SU-DHL-6 (cell line): ENCODE data around the gene RGS7.
"Not testable (repeated sequence)": the region's sequence is repeated elsewhere in the genome, so short reads cannot be mapped to it uniquely, and the experiment has no call there.

Experiments
- H2AFZ ChIP-seq: fragments of 200-600 bp; sonication (generic); 2 replicates; pipeline ENCODE4 v1.6.1; 2014; ENCODE audit warnings: low read depth, mild to moderate bottlenecking, moderate library complexity, mixed read lengths, antibody characterized with exemption, low read length; ENCODE audit not compliant: severe bottlenecking
- H3F3A ChIP-seq: fragments of 200-600 bp; shearing (Covaris generic); 2 replicates; pipeline ENCODE4 v1.6.0; 2016; ENCODE audit warnings: antibody characterized with exemption, mild to moderate bottlenecking; ENCODE audit not compliant: insufficient read depth
- H3K27ac ChIP-seq: fragments of 200-600 bp; sonication (generic); 2 replicates; pipeline ENCODE4 v1.5.1; 2016; ENCODE audit warnings: low read depth, mild to moderate bottlenecking, low read length, moderate library complexity, mixed read lengths
- H3K27me3 ChIP-seq: fragments of 200-600 bp; sonication (generic), shearing (Covaris generic); 2 replicates; pipeline ENCODE4 v1.6.0; 2014; ENCODE audit warnings: mild to moderate bottlenecking, low read length
- H3K36me3 ChIP-seq: fragments of 200-600 bp; sonication (generic); 2 replicates; pipeline ENCODE4 v1.6.1; 2014; ENCODE audit warnings: mild to moderate bottlenecking, low read length, mixed read lengths
- H3K4me2 ChIP-seq: fragments of 300-600, 200-600 bp; shearing (Covaris generic), sonication (generic); 2 replicates; pipeline ENCODE4 v1.6.0; 2014; ENCODE audit warnings: low read length, low read depth, mild to moderate bottlenecking; ENCODE audit not compliant: poor library complexity, severe bottlenecking
- H3K4me3 ChIP-seq: fragments of 200-600 bp; sonication (generic); 2 replicates; pipeline ENCODE4 v1.5.1; 2014; ENCODE audit warnings: antibody characterized with exemption, low read length, mild to moderate bottlenecking, mixed read lengths; ENCODE audit not compliant: insufficient read depth, poor library complexity, severe bottlenecking
- H3K79me2 ChIP-seq: fragments of 200-600 bp; sonication (generic); 2 replicates; pipeline ENCODE4 v1.6.1; 2014; ENCODE audit warnings: mild to moderate bottlenecking, low read length, moderate library complexity; ENCODE audit not compliant: insufficient read depth
- H3K9ac ChIP-seq: fragments of 200-600 bp; sonication (generic); 2 replicates; pipeline ENCODE4 v1.7.0; 2014; ENCODE audit warnings: mild to moderate bottlenecking, low read length
- H3K9me2 ChIP-seq: fragments of 200-600 bp; sonication (generic); replicated peaks from 2 replicates; pipeline ENCODE4 v1.6.1; 2014; ENCODE audit warnings: low read length; ENCODE audit not compliant: insufficient read depth
- H3K9me3 ChIP-seq: fragments of 200-600 bp; sonication (generic); 2 replicates; pipeline ENCODE4 v1.6.1; 2014; ENCODE audit warnings: low read length, mixed read lengths; ENCODE audit not compliant: insufficient read depth
- H4K20me1 ChIP-seq: fragments of 200-600 bp; sonication (generic); 2 replicates; pipeline ENCODE4 v1.6.1; 2014; ENCODE audit warnings: low read depth, mild to moderate bottlenecking, antibody characterized with exemption, low read length, moderate library complexity, mixed read lengths
- EZH2phosphoT487 ChIP-seq: fragments of 200-600 bp; sonication (generic), shearing (Covaris generic); conservative IDR thresholded peaks from 2 replicates; pipeline ENCODE4 v1.6.1; 2018; ENCODE audit warnings: mild to moderate bottlenecking, antibody characterized with exemption, low read length, moderate library complexity, mixed read lengths
- TF ChIP-seq, protein P1 (sequence below): fragments of 200-600 bp; sonication (generic); IDR thresholded peaks from one replicate; pipeline ENCODE4 v1.5.1; 2017; ENCODE audit warnings: antibody characterized with exemption, mild to moderate bottlenecking, low read length, moderate library complexity; ENCODE audit not compliant: insufficient read depth, poor library complexity, severe bottlenecking

The RGS7 gene

DNA sequence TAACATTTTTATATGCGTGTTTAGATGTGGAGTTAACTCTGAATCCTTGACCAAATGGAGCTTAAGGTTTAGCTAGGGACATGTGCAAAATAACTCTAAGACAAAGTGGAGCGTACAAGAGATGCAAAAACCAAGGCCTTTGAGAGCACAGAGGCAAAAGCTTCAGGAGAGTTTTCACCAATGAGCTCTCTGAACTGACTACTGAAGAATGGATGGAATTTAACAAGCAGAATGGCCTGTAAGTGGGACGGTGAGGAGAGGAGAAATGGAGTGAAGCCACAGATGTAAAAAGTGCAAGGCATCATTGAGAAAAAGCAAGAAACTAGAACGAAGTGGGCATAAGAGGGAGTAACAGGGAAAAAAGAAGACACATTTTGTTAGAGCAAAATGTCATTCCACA is 260.0 kb downstream of the RGS7 start:
- Histone ChIP-seq H4K20me1 (no peaks in the 10 kb centered on the region), H2AFZ (no peak overlapping the region), H3F3A (no peaks in the 10 kb centered on the region), H3K36me3 (no peaks in the 10 kb centered on the region), H3K27me3 (no peaks in the 10 kb centered on the region), H3K9me2 (no peaks in the 10 kb centered on the region), H3K4me3 (no peak overlapping the region), H3K9me3 (no peaks in the 10 kb centered on the region), H3K9ac (no peak overlapping the region), H3K79me2 (no peaks in the 10 kb centered on the region), H3K4me2 (no peak overlapping the region), H3K27ac (no peak overlapping the region)
- no peak for TF ChIP-seq EZH2phosphoT487
- TF ChIP-seq, protein P1, sequence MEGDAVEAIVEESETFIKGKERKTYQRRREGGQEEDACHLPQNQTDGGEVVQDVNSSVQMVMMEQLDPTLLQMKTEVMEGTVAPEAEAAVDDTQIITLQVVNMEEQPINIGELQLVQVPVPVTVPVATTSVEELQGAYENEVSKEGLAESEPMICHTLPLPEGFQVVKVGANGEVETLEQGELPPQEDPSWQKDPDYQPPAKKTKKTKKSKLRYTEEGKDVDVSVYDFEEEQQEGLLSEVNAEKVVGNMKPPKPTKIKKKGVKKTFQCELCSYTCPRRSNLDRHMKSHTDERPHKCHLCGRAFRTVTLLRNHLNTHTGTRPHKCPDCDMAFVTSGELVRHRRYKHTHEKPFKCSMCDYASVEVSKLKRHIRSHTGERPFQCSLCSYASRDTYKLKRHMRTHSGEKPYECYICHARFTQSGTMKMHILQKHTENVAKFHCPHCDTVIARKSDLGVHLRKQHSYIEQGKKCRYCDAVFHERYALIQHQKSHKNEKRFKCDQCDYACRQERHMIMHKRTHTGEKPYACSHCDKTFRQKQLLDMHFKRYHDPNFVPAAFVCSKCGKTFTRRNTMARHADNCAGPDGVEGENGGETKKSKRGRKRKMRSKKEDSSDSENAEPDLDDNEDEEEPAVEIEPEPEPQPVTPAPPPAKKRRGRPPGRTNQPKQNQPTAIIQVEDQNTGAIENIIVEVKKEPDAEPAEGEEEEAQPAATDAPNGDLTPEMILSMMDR = no peak

GRCh38 chr1:241095847-241096246 is 261.2 kb downstream of the RGS7 start:
- no peak overlapping the region for H2AFZ ChIP-seq
- no peaks in the 10 kb centered on the region for H3K9me3 ChIP-seq
- no peaks in the 10 kb centered on the region for H3K9me2 ChIP-seq
- H3K27me3 ChIP-seq = no peaks in the 10 kb centered on the region
- H3K4me2 ChIP-seq = no peak overlapping the region
- no peaks in the 10 kb centered on the region for H4K20me1 ChIP-seq
- H3K79me2 ChIP-seq = no peaks in the 10 kb centered on the region
- no peak overlapping the region for H3K27ac ChIP-seq
- H3F3A ChIP-seq = no peaks in the 10 kb centered on the region
- no peaks in the 10 kb centered on the region for H3K36me3 ChIP-seq
- no peak overlapping the region for H3K4me3 ChIP-seq
- TF ChIP-seq, protein P1 = no peak
- no peak for TF ChIP-seq EZH2phosphoT487
- no peak overlapping the region for H3K9ac ChIP-seq

GRCh38 chr1:241090798-241091197 is 266.2 kb downstream of the RGS7 start:
- TF ChIP-seq EZH2phosphoT487 = no peak
- TF ChIP-seq, protein P1 = no peak
- H4K20me1 ChIP-seq = no peaks in the 10 kb centered on the region
- H3K9me3 ChIP-seq = no peaks in the 10 kb centered on the region
- H3K9me2 ChIP-seq = no peaks in the 10 kb centered on the region
- no peak overlapping the region for H3K27ac ChIP-seq
- no peak overlapping the region for H3K9ac ChIP-seq
- H2AFZ ChIP-seq = no peak overlapping the region
- H3F3A ChIP-seq = no peaks in the 10 kb centered on the region
- no peaks in the 10 kb centered on the region for H3K79me2 ChIP-seq
- H3K36me3 ChIP-seq = no peaks in the 10 kb centered on the region
- H3K4me3 ChIP-seq = no peak overlapping the region
- H3K4me2 ChIP-seq = no peak overlapping the region
- H3K27me3 ChIP-seq = no peaks in the 10 kb centered on the region

DNA sequence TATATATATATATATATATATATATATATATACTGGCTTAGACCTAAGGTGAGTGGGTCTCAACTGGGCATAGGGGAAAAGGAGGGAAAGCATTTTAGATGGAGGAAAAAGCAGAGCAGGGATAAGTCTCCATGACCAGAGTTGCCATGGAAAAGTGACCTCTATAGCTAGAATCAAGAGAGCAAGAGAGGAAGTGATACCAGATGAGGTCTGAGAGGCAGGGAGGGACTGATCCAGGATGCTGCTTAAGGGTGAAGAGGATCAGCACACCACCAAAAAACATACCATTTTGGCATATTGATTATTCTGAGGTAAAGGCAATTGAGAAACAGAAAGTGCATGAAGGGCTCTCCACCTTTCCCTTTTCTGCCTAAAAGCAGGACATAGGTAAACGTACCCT is 267.9 kb downstream of the RGS7 start:
- H3K9me2 ChIP-seq, H3K4me3 ChIP-seq, H3K4me2 ChIP-seq, H3K27me3 ChIP-seq, H3F3A ChIP-seq, H2AFZ ChIP-seq, H3K36me3 ChIP-seq, H3K27ac ChIP-seq, H3K9me3 ChIP-seq, H3K9ac ChIP-seq, H3K79me2 ChIP-seq, H4K20me1 ChIP-seq: not testable (repeated sequence)

GRCh38 chr1:241088075-241088474 is 268.9 kb downstream of the RGS7 start:
- H3K9me3 ChIP-seq, H3K4me2 ChIP-seq, H3K9ac ChIP-seq, H3K27ac ChIP-seq, H3K79me2 ChIP-seq, H3K9me2 ChIP-seq, H4K20me1 ChIP-seq, H3K27me3 ChIP-seq, H3K4me3 ChIP-seq, H3K36me3 ChIP-seq, H2AFZ ChIP-seq, H3F3A ChIP-seq: not testable (repeated sequence)
